ENCODE data around the gene CNIH3.

The CNIH3 gene

GRCh38 chr1:224666078-224666477, 50.0 kb downstream of the CNIH3 start:
- TF ChIP-seq NFIC (IDR thresholded peaks at IDR 0.05) (no peak), YY1 (IDR thresholded peaks at IDR 0.05; ENCODE audit: low read depth) (no peak), ZBTB7A (IDR thresholded peaks at IDR 0.05; ENCODE audit: low read depth) (no peak), TEAD4 (IDR thresholded peaks at IDR 0.05) (no peak), FOXM1 (IDR thresholded peaks at IDR 0.05; ENCODE audit: borderline replicate concordance, low read depth) (no peak), EP300 (IDR thresholded peaks at IDR 0.05; ENCODE audit: borderline replicate concordance) (no peak), MAX (IDR thresholded peaks at IDR 0.05) (no peak)

- no peak for TF ChIP-seq RAD21 (IDR thresholded peaks at IDR 0.05; ENCODE audit: low read depth)
These were observed 50.8 kb downstream of the CNIH3 start for GRCh38 chr1:224666913-224667312.

GRCh38 chr1:224668984-224669383, 52.9 kb downstream of the CNIH3 start:
- TF ChIP-seq RAD21 (IDR thresholded peaks at IDR 0.05; ENCODE audit: low read depth) (no peak), EGR1 (IDR thresholded peaks at IDR 0.05) (no peak), EP300 (IDR thresholded peaks at IDR 0.05; ENCODE audit: borderline replicate concordance) (no peak), TEAD4 (IDR thresholded peaks at IDR 0.05) (no peak), ZBTB7A (IDR thresholded peaks at IDR 0.05; ENCODE audit: low read depth) (no peak), TCF12 (IDR thresholded peaks at IDR 0.05; ENCODE audit: low read depth) (no peak), USF1 (IDR thresholded peaks at IDR 0.05) (no peak), NFIC (IDR thresholded peaks at IDR 0.05) (no peak), REST (IDR thresholded peaks at IDR 0.05; ENCODE audit: low read depth) (no peak), FOXM1 (IDR thresholded peaks at IDR 0.05; ENCODE audit: borderline replicate concordance, low read depth) (no peak), MAX (IDR thresholded peaks at IDR 0.05) (no peak), TAF1 (IDR thresholded peaks at IDR 0.05; ENCODE audit: low read depth) (no peak), CREB1 (IDR thresholded peaks at IDR 0.05; ENCODE audit: low read depth) (no peak), YY1 (IDR thresholded peaks at IDR 0.05; ENCODE audit: low read depth) (no peak), CEBPB (IDR thresholded peaks at IDR 0.05) (no peak)

- TF ChIP-seq USF1 (IDR thresholded peaks at IDR 0.05), result no peak
- TF ChIP-seq ZBTB7A (IDR thresholded peaks at IDR 0.05; ENCODE audit: low read depth), result no peak
- TF ChIP-seq EGR1 (IDR thresholded peaks at IDR 0.05), result no peak
- TF ChIP-seq NFIC (IDR thresholded peaks at IDR 0.05), result no peak
- TF ChIP-seq CEBPB (IDR thresholded peaks at IDR 0.05), result no peak
- TF ChIP-seq TEAD4 (IDR thresholded peaks at IDR 0.05), result no peak
- no peak for TF ChIP-seq FOXM1 (IDR thresholded peaks at IDR 0.05; ENCODE audit: borderline replicate concordance, low read depth)
- TF ChIP-seq EP300 (IDR thresholded peaks at IDR 0.05; ENCODE audit: borderline replicate concordance), result no peak
- TF ChIP-seq TCF12 (IDR thresholded peaks at IDR 0.05; ENCODE audit: low read depth), result no peak
- TF ChIP-seq REST (IDR thresholded peaks at IDR 0.05; ENCODE audit: low read depth), result no peak
- no peak for TF ChIP-seq MAX (IDR thresholded peaks at IDR 0.05)
- TF ChIP-seq CREB1 (IDR thresholded peaks at IDR 0.05; ENCODE audit: low read depth), result no peak
- no peak for TF ChIP-seq YY1 (IDR thresholded peaks at IDR 0.05; ENCODE audit: low read depth)
- TF ChIP-seq TAF1 (IDR thresholded peaks at IDR 0.05; ENCODE audit: low read depth), result no peak
- TF ChIP-seq RAD21 (IDR thresholded peaks at IDR 0.05; ENCODE audit: low read depth), result no peak
These were observed 53.3 kb downstream of the CNIH3 start for GRCh38 chr1:224669403-224669802.

- TF ChIP-seq CEBPB (IDR thresholded peaks at IDR 0.05) (no peak), TEAD4 (IDR thresholded peaks at IDR 0.05) (no peak)
These were observed 54.4 kb downstream of the CNIH3 start for GRCh38 chr1:224670506-224670905.

- TF ChIP-seq USF1 (IDR thresholded peaks at IDR 0.05) (no peak), CEBPB (IDR thresholded peaks at IDR 0.05) (no peak), EP300 (IDR thresholded peaks at IDR 0.05; ENCODE audit: borderline replicate concordance) (no peak), FOXM1 (IDR thresholded peaks at IDR 0.05; ENCODE audit: borderline replicate concordance, low read depth) (no peak), TAF1 (IDR thresholded peaks at IDR 0.05; ENCODE audit: low read depth) (no peak)
These were observed 55.0 kb downstream of the CNIH3 start for GRCh38 chr1:224671076-224671475.
